ENCODE results near the gene GIT2. TPM values are rescaled to one million over a fixed set of nuclear protein-coding genes. Genes with fewer than 3 reads are reported as not detected.
"Not testable (repeated sequence)": the region's sequence is repeated elsewhere in the genome, so short reads cannot be mapped to it uniquely, and the experiment has no call there.

Gene GIT2
- total RNA-seq, 4 donors from 2014 or later = 39.8 to 62.9 (median 55.5) TPM

DNA sequence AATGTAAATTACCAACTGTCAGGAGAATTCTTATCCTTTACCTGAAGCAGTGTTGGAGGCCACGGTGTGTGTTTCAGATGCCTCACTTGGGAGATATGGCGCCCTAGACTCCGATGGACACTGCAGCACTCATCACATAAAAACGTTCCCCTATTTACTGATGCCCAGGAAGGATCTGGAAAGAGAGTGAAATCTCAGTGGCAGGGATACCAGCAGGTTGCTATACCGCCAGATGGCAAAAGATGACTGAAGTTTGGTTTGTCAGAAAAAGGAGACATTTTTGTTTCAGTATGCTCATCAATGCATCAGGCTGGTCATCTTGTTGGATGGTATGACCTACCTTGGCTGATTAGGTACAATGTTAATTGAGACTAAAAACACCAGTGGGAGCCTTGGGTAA is 4.6 kb downstream of the GIT2 start:
- H3K4me1 ChIP-seq = peaks cover 0 to 52% (median 20%) of the 10 kb centered on the region in 4 donors
- peaks cover 2 to 40% (median 6%) of the 10 kb centered on the region in 3 donors for H3K36me3 ChIP-seq
- H3K27ac ChIP-seq = no peak overlapping the region
- TF ChIP-seq POLR2A (IDR thresholded peaks at IDR 0.05) (no peak), EP300 (IDR thresholded peaks at IDR 0.05) (no peak)
- TF ChIP-seq, protein P1, sequence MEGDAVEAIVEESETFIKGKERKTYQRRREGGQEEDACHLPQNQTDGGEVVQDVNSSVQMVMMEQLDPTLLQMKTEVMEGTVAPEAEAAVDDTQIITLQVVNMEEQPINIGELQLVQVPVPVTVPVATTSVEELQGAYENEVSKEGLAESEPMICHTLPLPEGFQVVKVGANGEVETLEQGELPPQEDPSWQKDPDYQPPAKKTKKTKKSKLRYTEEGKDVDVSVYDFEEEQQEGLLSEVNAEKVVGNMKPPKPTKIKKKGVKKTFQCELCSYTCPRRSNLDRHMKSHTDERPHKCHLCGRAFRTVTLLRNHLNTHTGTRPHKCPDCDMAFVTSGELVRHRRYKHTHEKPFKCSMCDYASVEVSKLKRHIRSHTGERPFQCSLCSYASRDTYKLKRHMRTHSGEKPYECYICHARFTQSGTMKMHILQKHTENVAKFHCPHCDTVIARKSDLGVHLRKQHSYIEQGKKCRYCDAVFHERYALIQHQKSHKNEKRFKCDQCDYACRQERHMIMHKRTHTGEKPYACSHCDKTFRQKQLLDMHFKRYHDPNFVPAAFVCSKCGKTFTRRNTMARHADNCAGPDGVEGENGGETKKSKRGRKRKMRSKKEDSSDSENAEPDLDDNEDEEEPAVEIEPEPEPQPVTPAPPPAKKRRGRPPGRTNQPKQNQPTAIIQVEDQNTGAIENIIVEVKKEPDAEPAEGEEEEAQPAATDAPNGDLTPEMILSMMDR (IDR thresholded peaks at IDR 0.05) = no peak
- WGBS, 2 donors = 94% methylated on average over 5 of the region's 5 CpGs
- no peaks in the 10 kb centered on the region for H3K9me3 ChIP-seq
- no peak for DNase-seq (ENCODE audit: low spot score in 2 of 2)
- H3K27me3 ChIP-seq = no peaks in the 10 kb centered on the region
- H3K4me3 ChIP-seq = no peak overlapping the region

DNA sequence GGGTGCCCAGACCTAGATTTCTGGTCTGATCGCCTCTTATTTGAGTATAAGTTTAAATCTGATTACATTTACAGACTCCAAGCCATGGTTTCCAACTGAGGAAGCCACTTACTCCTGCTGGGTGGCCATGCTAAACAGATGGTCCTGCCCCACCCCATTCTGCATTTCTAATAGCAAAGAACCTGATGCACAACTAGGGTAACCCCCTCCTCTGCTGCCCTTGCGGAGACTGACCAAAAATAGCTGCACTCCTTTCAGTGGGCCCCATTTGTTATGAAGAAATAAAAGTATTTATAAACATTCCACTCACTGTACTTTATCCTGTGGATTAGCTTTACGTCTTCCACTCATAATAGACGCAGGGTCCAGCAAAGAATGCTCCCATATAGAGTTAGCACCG is 6.8 kb downstream of the GIT2 start:
- WGBS, 2 donors = 57% methylated on average over 5 of the region's 5 CpGs
- Histone ChIP-seq H3K4me3 (no peak overlapping the region), H3K9me3 (no peaks in the 10 kb centered on the region), H3K36me3 (peaks cover 5 to 62% (median 17%) of the 10 kb centered on the region in 3 donors), H3K27me3 (no peaks in the 10 kb centered on the region), H3K4me1 (peaks cover 0 to 40% (median 12%) of the 10 kb centered on the region in 4 donors), H3K27ac (peak overlapping the region in 2 of 4 donors; percentile 40 to 63)
- no peak for DNase-seq (ENCODE audit: low spot score in 2 of 2)
- TF ChIP-seq POLR2A (IDR thresholded peaks at IDR 0.05) = no peak
- TF ChIP-seq EP300 (IDR thresholded peaks at IDR 0.05) = no peak
- TF ChIP-seq, protein P1 (IDR thresholded peaks at IDR 0.05) = no peak

DNA sequence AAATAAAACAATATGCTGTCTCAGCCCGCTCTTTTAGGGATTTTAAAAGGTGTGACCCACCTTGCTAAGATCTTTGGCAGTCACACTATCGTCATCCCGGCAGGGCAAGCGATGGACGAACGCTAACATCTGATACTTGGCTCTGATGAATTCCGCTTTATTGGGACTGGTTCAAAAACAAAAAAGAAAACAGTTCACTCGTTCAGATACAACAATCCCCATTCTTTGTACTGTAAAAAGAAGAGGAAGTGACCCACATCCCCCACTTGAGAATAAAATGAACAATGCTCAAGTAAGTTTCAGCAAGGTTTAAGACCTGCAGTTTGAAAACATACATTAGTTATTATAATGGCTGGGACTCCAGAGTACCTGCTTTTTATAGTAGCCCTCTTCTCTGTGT is 7.3 kb downstream of the GIT2 start:
- H3K36me3 ChIP-seq = peaks cover 5 to 66% (median 22%) of the 10 kb centered on the region in 3 donors
- TF ChIP-seq POLR2A (IDR thresholded peaks at IDR 0.05) = no peak
- TF ChIP-seq, protein P1 (IDR thresholded peaks at IDR 0.05) = no peak
- no peak for TF ChIP-seq EP300 (IDR thresholded peaks at IDR 0.05)
- no peak overlapping the region for H3K4me3 ChIP-seq
- no peaks in the 10 kb centered on the region for H3K9me3 ChIP-seq
- no peaks in the 10 kb centered on the region for H3K27me3 ChIP-seq
- H3K27ac ChIP-seq = peak overlapping the region in 2 of 4 donors; percentile 40 to 63
- no peak for DNase-seq (ENCODE audit: low spot score in 2 of 2)
- WGBS, 2 donors = 33 to 45% methylated on average over 8 of the region's 8 CpGs
- peaks cover 0 to 35% (median 8%) of the 10 kb centered on the region in 4 donors for H3K4me1 ChIP-seq

DNA sequence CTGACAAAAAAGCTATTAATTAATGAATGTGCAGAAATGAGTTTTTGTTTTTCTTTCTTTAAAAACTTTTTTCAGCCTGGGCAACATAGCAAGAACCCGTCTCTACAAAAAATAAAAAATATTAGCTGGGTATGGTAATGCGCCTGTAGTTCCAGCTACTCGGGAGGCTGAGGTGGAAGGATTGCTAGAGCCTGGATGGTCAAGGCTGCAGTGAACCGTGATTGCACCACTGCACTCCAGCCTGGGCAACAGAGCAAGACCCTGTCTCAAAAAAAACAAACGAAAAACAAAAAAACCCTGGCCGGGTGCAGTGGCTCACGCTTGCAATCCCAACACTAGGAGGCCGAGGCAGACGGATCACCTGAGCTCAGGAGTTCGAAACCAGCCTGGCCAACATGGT is 7.9 kb downstream of the GIT2 start:
- peak overlapping the region in 2 of 4 donors; percentile 40 to 63 for H3K27ac ChIP-seq
- TF ChIP-seq EP300 (IDR thresholded peaks at IDR 0.05) (no peak), POLR2A (IDR thresholded peaks at IDR 0.05) (no peak)
- TF ChIP-seq, protein P1 (IDR thresholded peaks at IDR 0.05) = no peak
- no peaks in the 10 kb centered on the region for H3K9me3 ChIP-seq
- no peaks in the 10 kb centered on the region for H3K27me3 ChIP-seq
- H3K36me3 ChIP-seq = peaks cover 5 to 73% (median 28%) of the 10 kb centered on the region in 3 donors
- no peak for DNase-seq (ENCODE audit: low spot score in 2 of 2)
- H3K4me3 ChIP-seq = no peak overlapping the region
- 87 to 91% methylated on average over 10 of the region's 10 CpGs for WGBS, 2 donors
- H3K4me1 ChIP-seq = peaks cover 0 to 29% (median 3%) of the 10 kb centered on the region in 4 donors

DNA sequence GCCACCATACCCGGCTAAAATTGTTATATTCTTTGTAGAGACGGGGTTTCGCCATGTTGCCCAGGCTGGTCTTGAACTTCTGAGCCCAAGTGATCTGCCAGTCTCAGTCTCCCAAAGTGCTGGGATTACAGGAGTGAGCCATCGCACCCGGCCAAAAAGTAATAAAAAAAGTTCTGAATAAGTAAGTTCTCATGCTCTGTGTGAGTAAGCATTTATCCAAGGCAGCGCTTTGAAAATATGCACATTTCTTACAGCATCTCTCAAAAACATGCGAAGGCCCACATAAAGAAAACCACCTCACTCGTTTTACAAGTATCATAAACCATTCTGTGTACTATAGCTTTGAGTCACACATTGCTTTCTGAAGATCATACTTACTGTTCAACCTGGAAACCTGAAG is 8.6 kb downstream of the GIT2 start:
- peaks cover 0 to 22% (median under 1%) of the 10 kb centered on the region in 4 donors for H3K4me1 ChIP-seq
- WGBS, 2 donors = 90 to 91% methylated on average over 8 of the region's 8 CpGs
- H3K36me3 ChIP-seq = peaks cover 5 to 79% (median 35%) of the 10 kb centered on the region in 3 donors

DNA sequence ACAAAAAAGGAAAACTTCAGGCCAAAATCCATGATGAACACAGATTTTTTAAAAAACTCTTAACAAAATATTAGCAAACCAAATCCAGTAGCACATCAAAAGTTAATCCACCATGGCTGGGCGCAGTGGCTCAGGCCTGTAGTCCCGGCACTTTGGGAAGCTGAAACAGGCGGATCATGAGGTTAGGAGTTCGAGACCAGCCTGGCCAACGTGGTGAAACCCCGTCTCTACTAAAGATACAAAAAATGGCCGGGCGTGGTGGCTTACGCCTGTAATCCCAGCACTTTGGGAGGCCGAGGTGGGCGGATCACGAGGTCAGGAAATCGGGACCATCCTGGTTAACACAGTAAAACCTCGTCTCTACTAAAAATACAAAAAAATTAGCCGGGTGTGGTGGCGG is 9.9 kb downstream of the GIT2 start:
- whole genome bisulfite sequencing, 2 donors = 93 to 96% methylated on average over 16 of the region's 16 CpGs
- not testable (repeated sequence) for DNase-seq (ENCODE audit: low spot score in 2 of 2); H3K9me3 ChIP-seq; H3K27ac ChIP-seq; H3K27me3 ChIP-seq; H3K4me3 ChIP-seq
- H3K36me3 ChIP-seq = peaks cover 5 to 93% (median 38%) of the 10 kb centered on the region in 3 donors
- peaks cover 0 to 22% (median 0%) of the 10 kb centered on the region in 4 donors for H3K4me1 ChIP-seq

More for the DNA sequence above, 8.6 kb downstream of the GIT2 start:
- no peak for TF ChIP-seq POLR2A (IDR thresholded peaks at IDR 0.05)
- Histone ChIP-seq H3K27ac (no peak overlapping the region), H3K9me3 (no peaks in the 10 kb centered on the region), H3K27me3 (no peaks in the 10 kb centered on the region), H3K4me3 (no peak overlapping the region)
- DNase-seq (ENCODE audit: low spot score in 2 of 2) = no peak

Data from tibial nerve (tissue), 4 donors.